Ascending aorta (tissue), 2 donors: ENCODE data around the gene TPK1. TPM values are rescaled to one million over a fixed set of nuclear protein-coding genes. Genes with fewer than 3 reads are reported as not detected.

ENCODE experiments used
- DNase-seq, 2 donors: peaks; one replicate each; pipeline ENCODE4 v3.0.0-alpha.2; 2019; ENCODE audit warnings: low spot score in 2 of 2
- H3K27ac ChIP-seq, 2 donors: fragments of 200-600 bp; sonication (generic); one replicate each; pipeline ENCODE4 v1.5.1; 2016 to 2017; ENCODE audit warnings: mild to moderate bottlenecking in 1 of 2
- H3K27me3 ChIP-seq: fragments of 200-600 bp; sonication (generic); one replicate; pipeline ENCODE4 v1.5.1; 2017
- H3K36me3 ChIP-seq, 2 donors: fragments of 200-600 bp; sonication (generic); one replicate each; pipeline ENCODE4 v1.5.1; 2016
- H3K4me1 ChIP-seq, 2 donors: fragments of 200-600 bp; sonication (generic); one replicate each; pipeline ENCODE4 v1.5.1; 2016 to 2017; ENCODE audit warnings: mild to moderate bottlenecking in 1 of 2
- H3K4me3 ChIP-seq, 2 donors: fragments of 200-600 bp; sonication (generic); one replicate each; pipeline ENCODE4 v1.5.1; 2016 to 2017; ENCODE audit warnings: mild to moderate bottlenecking in 1 of 2
- H3K9me3 ChIP-seq, 2 donors: fragments of 200-600 bp; sonication (generic); one replicate each; pipeline ENCODE4 v1.5.1; 2016
- CTCF ChIP-seq, 3 experiments: fragments of 200-600 bp in 2 of 3; fragments of 450-650 bp in 1 of 3; sonication (generic) in 2 of 3; IDR thresholded peaks; one replicate each; pipeline ENCODE4 v1.5.1; 2016 to 2019; ENCODE audit warnings: antibody characterized with exemption in 3 of 3, mild to moderate bottlenecking in 1 of 3, moderate library complexity in 1 of 3
- intact Hi-C: fragments of 100-400 bp; cut with DNase I; formaldehyde crosslinking; loops from one replicate; pipeline ENCODE4 v1.15.1; 2023
- total RNA-seq: library from RNA; depleted of rRNA; stranded (reverse); fragments of >200 nt; gene quantifications from one replicate; pipeline ENCODE4 v1.1.0, GENCODE V29; 2016

Gene TPK1
- total RNA-seq, 1 donor from 2014 or later = 3.7 TPM

- peaks cover 0 to 6% of the 10 kb centered on the region in 2 donors for H3K4me1 ChIP-seq
- no peak overlapping the region for H3K4me3 ChIP-seq
- no peak overlapping the region for H3K27ac ChIP-seq
- no peak for DNase-seq
- no peaks in the 10 kb centered on the region for H3K27me3 ChIP-seq
- H3K36me3 ChIP-seq = no peaks in the 10 kb centered on the region
- intact Hi-C loops = no loop called here
- no peak for TF ChIP-seq CTCF (IDR thresholded peaks at IDR 0.05)
- no peaks in the 10 kb centered on the region for H3K9me3 ChIP-seq
Measured at GRCh38 chr7:144641389-144642044, 194.3 kb downstream of the TPK1 start.

- H3K4me3 ChIP-seq = no peak overlapping the region
- no peaks in the 10 kb centered on the region for H3K27me3 ChIP-seq
- no peak for DNase-seq
- H3K4me1 ChIP-seq = no peaks in the 10 kb centered on the region
- intact Hi-C loops = no loop called here
- no peaks in the 10 kb centered on the region for H3K9me3 ChIP-seq
- no peak overlapping the region for H3K27ac ChIP-seq
- TF ChIP-seq CTCF (IDR thresholded peaks at IDR 0.05) = no peak
- no peaks in the 10 kb centered on the region for H3K36me3 ChIP-seq
Measured at GRCh38 chr7:144632724-144633123, 203.1 kb downstream of the TPK1 start.

GRCh38 chr7:144629598-144629997 lies 206.3 kb downstream of the TPK1 start:
- no peak overlapping the region for H3K27ac ChIP-seq
- no peaks in the 10 kb centered on the region for H3K9me3 ChIP-seq
- no peaks in the 10 kb centered on the region for H3K36me3 ChIP-seq
- intact Hi-C loops = no loop called here
- DNase-seq = no peak
- H3K27me3 ChIP-seq = no peaks in the 10 kb centered on the region
- no peak for TF ChIP-seq CTCF (IDR thresholded peaks at IDR 0.05)
- H3K4me3 ChIP-seq = no peak overlapping the region
- no peaks in the 10 kb centered on the region for H3K4me1 ChIP-seq

GRCh38 chr7:144629011-144629410 lies 206.8 kb downstream of the TPK1 start:
- Histone ChIP-seq H3K9me3 (no peaks in the 10 kb centered on the region), H3K36me3 (no peaks in the 10 kb centered on the region), H3K27ac (no peak overlapping the region), H3K4me3 (no peak overlapping the region), H3K4me1 (no peaks in the 10 kb centered on the region), H3K27me3 (no peaks in the 10 kb centered on the region)
- no peak for DNase-seq
- intact Hi-C loops = no loop called here
- no peak for TF ChIP-seq CTCF (IDR thresholded peaks at IDR 0.05)

GRCh38 chr7:144628176-144628575 lies 207.7 kb downstream of the TPK1 start:
- intact Hi-C loops = no loop called here
- H3K27ac ChIP-seq = no peak overlapping the region
- H3K27me3 ChIP-seq = no peaks in the 10 kb centered on the region
- H3K9me3 ChIP-seq = no peaks in the 10 kb centered on the region
- H3K4me3 ChIP-seq = no peak overlapping the region
- H3K36me3 ChIP-seq = no peaks in the 10 kb centered on the region
- no peak for TF ChIP-seq CTCF (IDR thresholded peaks at IDR 0.05)
- no peaks in the 10 kb centered on the region for H3K4me1 ChIP-seq
- DNase-seq = no peak

GRCh38 chr7:144622745-144623144 lies 213.1 kb downstream of the TPK1 start:
- H3K4me1 ChIP-seq = no peaks in the 10 kb centered on the region
- H3K27ac ChIP-seq = no peak overlapping the region
- no peak for TF ChIP-seq CTCF (IDR thresholded peaks at IDR 0.05)
- H3K36me3 ChIP-seq = no peaks in the 10 kb centered on the region
- H3K27me3 ChIP-seq = no peaks in the 10 kb centered on the region
- H3K4me3 ChIP-seq = no peak overlapping the region
- DNase-seq = no peak
- peaks cover 0 to 1% of the 10 kb centered on the region in 2 donors for H3K9me3 ChIP-seq
- intact Hi-C loops = no loop called here
